Activated T-cell treated with anti-CD3 and anti-CD28 coated beads, Interleukin-2, amount 50 U/mL, for 24 hours (primary cell): Measurements from ENCODE around the gene ZNF292.
A peak's percentile ranks its signal among the peaks of the same experiment; 100 is the strongest.
"Not testable (repeated sequence)": the region's sequence is repeated elsewhere in the genome, so short reads cannot be mapped to it uniquely, and the experiment has no call there.

ENCODE experiments used
- DNase-seq: peaks from one replicate; pipeline ENCODE4 v3.0.0-alpha.2; 2020
- H3K27ac Mint-ChIP-seq: 2 replicates; pipeline ENCODE4 v1.8.0; 2020; ENCODE audit warnings: mild to moderate bottlenecking, mixed read lengths
- H3K27me3 Mint-ChIP-seq: 2 replicates; pipeline ENCODE4 v1.8.0; 2020; ENCODE audit warnings: mixed read lengths
- H3K36me3 Mint-ChIP-seq: 2 replicates; pipeline ENCODE4 v1.8.0; 2020; ENCODE audit warnings: low read depth, mixed read lengths
- H3K4me1 Mint-ChIP-seq: 2 replicates; pipeline ENCODE4 v1.8.0; 2020; ENCODE audit warnings: low read depth, mixed read lengths
- H3K4me3 Mint-ChIP-seq: 2 replicates; pipeline ENCODE4 v1.8.0; 2020; ENCODE audit warnings: mild to moderate bottlenecking, moderate library complexity, mixed read lengths
- H3K9me3 Mint-ChIP-seq: 2 replicates; pipeline ENCODE4 v1.8.0; 2020; ENCODE audit warnings: mixed read lengths

The ZNF292 gene

DNA sequence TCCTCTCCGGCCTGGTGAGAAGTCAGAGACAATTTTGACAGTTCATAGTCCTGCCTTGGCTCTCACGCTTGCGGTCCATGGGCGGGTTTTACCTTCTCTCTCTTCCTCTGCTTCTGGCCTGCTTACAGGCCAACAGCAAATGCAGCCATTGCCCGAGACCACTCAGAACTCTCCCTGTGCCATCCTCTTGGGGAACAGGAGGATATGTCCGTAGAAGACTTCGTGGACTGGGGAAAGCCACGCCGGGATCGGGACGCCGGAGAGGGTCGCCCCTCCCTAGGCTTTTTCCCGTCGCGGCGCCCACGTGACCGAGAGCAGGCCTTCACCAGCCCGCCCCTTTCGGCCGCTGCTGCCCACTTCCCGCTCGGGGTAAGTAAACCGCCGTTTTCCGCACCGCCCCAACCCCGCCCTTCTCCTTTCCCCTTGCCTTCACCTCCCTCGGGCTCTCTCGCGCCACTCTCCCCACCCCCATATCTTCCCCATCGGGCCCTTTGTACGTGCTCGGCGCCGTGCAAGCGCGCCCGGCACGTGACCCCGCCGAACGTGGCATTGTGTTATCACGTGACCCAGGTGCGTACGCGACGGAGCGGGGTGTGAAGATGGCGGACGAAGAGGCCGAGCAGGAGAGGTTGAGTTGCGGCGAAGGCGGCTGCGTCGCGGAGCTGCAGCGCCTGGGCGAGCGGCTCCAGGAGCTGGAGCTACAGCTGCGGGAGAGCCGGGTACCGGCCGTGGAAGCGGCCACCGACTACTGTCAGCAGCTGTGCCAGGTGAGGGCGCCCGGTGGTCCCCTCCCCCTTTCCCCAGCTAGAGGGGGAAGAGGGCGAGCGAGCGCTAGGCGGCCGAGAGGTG is at the start of gene ZNF292:
Gene ZNF292, plus strand, starts transcription at position 573 of the 849 bp plus-strand sequence. Its CDS starts 27 bp downstream, at position 600.
- Mint-ChIP-seq H3K4me1 (peaks cover 51% of the 10 kb centered on the region), H3K4me3 (peak within 1 kb of the TSS; percentile 89), H3K27me3 (no peaks in the 10 kb centered on the region), H3K9me3 (no peaks in the 10 kb centered on the region), H3K36me3 (peaks cover 41% of the 10 kb centered on the region), H3K27ac (peak within 1 kb of the TSS; percentile 98)
- peak; percentile 96 for DNase-seq

DNA sequence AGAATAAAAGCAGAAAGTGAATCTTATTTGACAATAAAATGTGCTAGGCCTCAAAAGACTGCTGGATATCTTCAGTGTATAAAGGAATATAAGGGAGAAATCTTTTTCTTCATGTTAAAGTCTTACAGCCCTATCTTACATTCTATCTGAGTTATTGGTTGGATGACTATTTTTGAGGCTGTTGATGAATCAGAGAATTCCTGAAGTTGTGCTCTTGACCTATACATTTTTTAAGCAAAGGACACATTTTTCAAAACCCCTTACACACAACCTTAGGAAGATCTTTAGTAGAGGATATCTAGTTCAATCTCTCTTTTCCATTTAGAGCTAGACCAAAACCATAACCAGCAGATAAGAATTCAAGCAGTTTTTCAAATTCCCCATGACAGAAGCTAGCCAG is 49.5 kb upstream of the ZNF292 start:
- DNase-seq: no peak
- H3K4me3 Mint-ChIP-seq: no peak overlapping the region

GRCh38 chr6:87110636-87111035 is 44.7 kb upstream of the ZNF292 start:
- no peak for DNase-seq
- Mint-ChIP-seq H3K4me3 (no peak overlapping the region), H3K36me3 (no peaks in the 10 kb centered on the region), H3K27ac (no peak overlapping the region), H3K9me3 (no peaks in the 10 kb centered on the region), H3K27me3 (peaks cover 17% of the 10 kb centered on the region), H3K4me1 (peaks cover 2% of the 10 kb centered on the region)

More for the DNA sequence above, 49.5 kb upstream of the ZNF292 start:
- peaks cover 9% of the 10 kb centered on the region for H3K27me3 Mint-ChIP-seq
- no peaks in the 10 kb centered on the region for H3K4me1 Mint-ChIP-seq
- no peaks in the 10 kb centered on the region for H3K9me3 Mint-ChIP-seq
- no peak overlapping the region for H3K27ac Mint-ChIP-seq
- no peaks in the 10 kb centered on the region for H3K36me3 Mint-ChIP-seq

GRCh38 chr6:87115402-87116135 is 39.8 kb upstream of the ZNF292 start:
- Mint-ChIP-seq H3K36me3 (no peaks in the 10 kb centered on the region), H3K4me3 (no peak overlapping the region), H3K9me3 (no peaks in the 10 kb centered on the region), H3K27ac (no peak overlapping the region), H3K27me3 (peaks cover 20% of the 10 kb centered on the region), H3K4me1 (peaks cover 9% of the 10 kb centered on the region)
- no peak for DNase-seq

GRCh38 chr6:87116922-87117321 is 38.4 kb upstream of the ZNF292 start:
- no peak overlapping the region for H3K27ac Mint-ChIP-seq
- H3K9me3 Mint-ChIP-seq: peaks cover 3% of the 10 kb centered on the region
- peaks cover 9% of the 10 kb centered on the region for H3K4me1 Mint-ChIP-seq
- H3K4me3 Mint-ChIP-seq: no peak overlapping the region
- no peaks in the 10 kb centered on the region for H3K36me3 Mint-ChIP-seq
- no peak for DNase-seq
- H3K27me3 Mint-ChIP-seq: peaks cover 26% of the 10 kb centered on the region

- Mint-ChIP-seq H3K4me1 (peaks cover 11% of the 10 kb centered on the region), H3K27ac (no peak overlapping the region), H3K9me3 (peaks cover 7% of the 10 kb centered on the region), H3K36me3 (no peaks in the 10 kb centered on the region), H3K4me3 (no peak overlapping the region), H3K27me3 (peaks cover 29% of the 10 kb centered on the region)
- no peak for DNase-seq
These were observed 37.3 kb upstream of the ZNF292 start for GRCh38 chr6:87118054-87118453.

DNA sequence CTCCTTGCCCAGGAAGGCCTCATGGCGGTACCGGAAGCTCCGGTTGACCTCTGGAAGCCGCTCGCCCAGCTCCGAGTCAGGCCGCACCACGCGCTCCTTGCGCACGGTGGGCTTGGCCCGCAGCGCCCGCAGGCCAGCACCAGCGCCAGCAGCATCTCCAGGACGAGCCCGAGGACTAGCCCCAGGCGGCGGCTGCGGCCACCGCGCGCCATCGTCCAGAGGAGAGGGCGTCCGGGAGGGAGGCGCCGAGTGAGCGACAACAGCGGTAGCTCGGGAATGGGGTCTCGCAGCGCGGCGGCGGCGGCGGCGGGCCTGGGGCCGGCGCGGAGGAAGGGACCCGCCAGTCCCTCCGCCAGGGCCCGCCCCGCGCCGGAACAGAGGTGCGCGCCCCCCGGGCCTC is 32.9 kb upstream of the ZNF292 start:
- Mint-ChIP-seq H3K36me3 (no peaks in the 10 kb centered on the region), H3K4me1 (peaks cover 2% of the 10 kb centered on the region), H3K27me3 (peaks cover 48% of the 10 kb centered on the region), H3K27ac (no peak overlapping the region), H3K4me3 (no peak overlapping the region), H3K9me3 (peaks cover 7% of the 10 kb centered on the region)
- no peak for DNase-seq

DNA sequence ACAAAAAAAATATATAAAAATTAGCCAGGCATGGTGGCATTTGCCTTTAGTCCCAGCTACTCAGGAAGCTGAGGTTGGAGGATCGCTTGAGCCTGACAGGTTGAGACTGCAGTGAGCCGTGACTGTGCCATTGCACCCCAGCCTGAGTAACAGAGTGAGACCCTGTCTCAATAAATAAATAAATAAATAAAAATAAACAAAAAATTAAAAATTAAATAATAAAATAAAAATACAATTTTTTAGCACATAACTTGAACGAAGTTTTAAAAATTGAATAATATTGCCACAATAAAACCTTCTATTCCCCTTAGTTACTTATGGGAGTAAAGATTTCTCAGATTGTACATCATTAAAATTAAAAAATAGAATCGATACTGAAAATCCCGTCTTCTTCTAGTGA is 31.3 kb upstream of the ZNF292 start:
- Mint-ChIP-seq H3K27ac (no peak overlapping the region), H3K27me3 (peaks cover 43% of the 10 kb centered on the region)
- no peak for DNase-seq

GRCh38 chr6:87126501-87126900 is 28.9 kb upstream of the ZNF292 start:
- DNase-seq: no peak
- H3K9me3 Mint-ChIP-seq: peaks cover 7% of the 10 kb centered on the region
- no peaks in the 10 kb centered on the region for H3K36me3 Mint-ChIP-seq
- H3K27me3 Mint-ChIP-seq: peaks cover 31% of the 10 kb centered on the region
- H3K27ac Mint-ChIP-seq: no peak overlapping the region
- H3K4me3 Mint-ChIP-seq: no peak overlapping the region
- peaks cover 2% of the 10 kb centered on the region for H3K4me1 Mint-ChIP-seq

More for the DNA sequence above, 31.3 kb upstream of the ZNF292 start:
- peaks cover 7% of the 10 kb centered on the region for H3K9me3 Mint-ChIP-seq
- no peak overlapping the region for H3K4me3 Mint-ChIP-seq
- H3K4me1 Mint-ChIP-seq: peaks cover 2% of the 10 kb centered on the region
- no peaks in the 10 kb centered on the region for H3K36me3 Mint-ChIP-seq

DNA sequence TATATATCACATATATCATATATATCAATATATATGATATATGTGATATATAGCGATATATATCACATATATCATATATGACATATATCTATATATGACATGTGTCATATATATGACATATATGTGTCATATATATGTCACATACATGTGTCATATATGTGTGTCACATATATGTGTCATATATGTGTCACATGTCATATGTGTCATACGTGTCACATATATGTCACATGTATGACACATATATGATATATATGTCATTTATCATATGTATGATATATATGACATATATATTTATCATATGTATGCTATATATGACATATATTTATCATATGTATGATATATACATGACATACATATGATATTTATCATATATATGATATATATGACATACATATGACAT is 27.6 kb upstream of the ZNF292 start:
- H3K4me1 Mint-ChIP-seq: peaks cover 2% of the 10 kb centered on the region
- no peak overlapping the region for H3K27ac Mint-ChIP-seq
- H3K27me3 Mint-ChIP-seq: peaks cover 22% of the 10 kb centered on the region
- H3K4me3 Mint-ChIP-seq: no peak overlapping the region
- H3K36me3 Mint-ChIP-seq: no peaks in the 10 kb centered on the region
- H3K9me3 Mint-ChIP-seq: no peaks in the 10 kb centered on the region
- no peak for DNase-seq

DNA sequence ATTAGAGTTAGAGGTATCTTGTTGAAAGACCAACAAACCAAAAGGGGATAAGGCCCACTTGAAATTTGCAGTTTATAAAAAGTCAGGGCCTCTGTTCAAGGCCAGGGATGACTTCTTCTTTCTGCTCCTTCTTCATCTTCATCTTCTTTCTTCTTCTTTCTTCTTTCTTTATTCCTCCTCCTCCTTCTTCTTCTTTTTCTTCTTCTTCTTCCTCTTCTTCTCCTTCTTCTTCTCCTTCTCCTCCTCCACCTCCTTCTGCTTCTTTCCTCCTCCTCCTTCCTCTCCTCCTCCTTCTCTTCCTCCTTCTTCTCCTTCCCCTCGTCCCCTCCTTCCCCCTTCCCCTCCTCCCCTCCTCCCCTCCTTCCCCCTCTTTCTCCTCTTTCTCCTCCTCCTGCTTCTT is 18.4 kb upstream of the ZNF292 start:
- H3K36me3 Mint-ChIP-seq: no peaks in the 10 kb centered on the region
- H3K9me3 Mint-ChIP-seq: no peaks in the 10 kb centered on the region
- no peak overlapping the region for H3K27ac Mint-ChIP-seq
- no peak overlapping the region for H3K4me3 Mint-ChIP-seq
- peaks cover 2% of the 10 kb centered on the region for H3K4me1 Mint-ChIP-seq
- H3K27me3 Mint-ChIP-seq: peaks cover 11% of the 10 kb centered on the region
- no peak for DNase-seq

- Mint-ChIP-seq H3K9me3 (no peaks in the 10 kb centered on the region), H3K27me3 (peaks cover 14% of the 10 kb centered on the region), H3K36me3 (no peaks in the 10 kb centered on the region), H3K27ac (no peak overlapping the region), H3K4me3 (no peak overlapping the region), H3K4me1 (peaks cover 2% of the 10 kb centered on the region)
- no peak for DNase-seq
These were observed 16.1 kb upstream of the ZNF292 start for GRCh38 chr6:87139236-87139635.

DNA sequence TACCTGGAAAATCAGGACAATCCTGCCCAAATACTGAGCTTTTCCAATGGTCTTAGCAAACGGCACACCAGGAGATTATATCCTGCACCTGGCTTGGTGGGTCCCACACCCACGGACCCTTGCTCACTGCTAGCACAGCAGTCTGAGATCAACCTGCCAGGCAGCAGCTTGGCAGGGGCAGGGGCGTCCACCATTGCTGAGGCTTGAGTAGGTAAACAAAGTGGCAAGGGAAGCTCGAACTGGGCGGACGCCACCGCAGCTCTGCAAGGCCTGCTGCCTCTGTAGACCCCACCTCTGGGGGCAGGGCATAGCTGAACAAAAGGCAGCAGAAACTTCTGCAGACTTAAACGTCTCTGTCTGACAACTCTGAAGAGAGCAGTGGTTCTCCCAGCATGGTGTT is 15.4 kb upstream of the ZNF292 start:
- not testable (repeated sequence) for DNase-seq, H3K9me3 Mint-ChIP-seq, H3K4me3 Mint-ChIP-seq, H3K4me1 Mint-ChIP-seq, H3K27ac Mint-ChIP-seq, H3K36me3 Mint-ChIP-seq
- peaks cover 14% of the 10 kb centered on the region for H3K27me3 Mint-ChIP-seq

DNA sequence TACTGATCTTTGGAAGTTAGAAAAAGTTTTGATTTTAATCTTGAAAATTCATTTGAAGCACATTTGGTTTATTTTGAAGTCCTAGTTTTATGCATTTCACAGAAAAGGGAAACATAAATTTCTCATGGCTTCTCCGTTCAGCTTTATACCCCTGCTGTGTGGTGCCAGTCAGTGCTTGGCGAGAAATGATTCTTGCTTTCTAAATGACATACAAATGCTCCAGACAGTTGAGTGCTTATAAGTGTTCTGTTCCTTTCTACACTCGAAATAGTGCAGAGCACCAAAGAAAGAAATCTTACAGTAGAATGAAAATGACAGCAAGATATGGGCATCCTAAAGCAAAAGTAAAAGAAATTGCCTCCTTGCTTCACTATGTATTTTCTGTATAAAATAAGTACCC is 9.0 kb upstream of the ZNF292 start:
- no peaks in the 10 kb centered on the region for H3K9me3 Mint-ChIP-seq
- H3K4me1 Mint-ChIP-seq: peaks cover 6% of the 10 kb centered on the region
- no peak overlapping the region for H3K27ac Mint-ChIP-seq
- H3K36me3 Mint-ChIP-seq: no peaks in the 10 kb centered on the region
- H3K27me3 Mint-ChIP-seq: peaks cover 11% of the 10 kb centered on the region
- H3K4me3 Mint-ChIP-seq: peak overlapping the region; percentile 4
- DNase-seq: no peak

- no peak for DNase-seq
- H3K27ac Mint-ChIP-seq: no peak overlapping the region
- H3K9me3 Mint-ChIP-seq: no peaks in the 10 kb centered on the region
- H3K36me3 Mint-ChIP-seq: peaks cover 5% of the 10 kb centered on the region
- H3K27me3 Mint-ChIP-seq: no peaks in the 10 kb centered on the region
- no peak overlapping the region for H3K4me3 Mint-ChIP-seq
- H3K4me1 Mint-ChIP-seq: peaks cover 33% of the 10 kb centered on the region
These were observed 5.0 kb upstream of the ZNF292 start for GRCh38 chr6:87150406-87150805.
